ENCODE measurements around the gene ABLIM1.

Gene ABLIM1

DNA sequence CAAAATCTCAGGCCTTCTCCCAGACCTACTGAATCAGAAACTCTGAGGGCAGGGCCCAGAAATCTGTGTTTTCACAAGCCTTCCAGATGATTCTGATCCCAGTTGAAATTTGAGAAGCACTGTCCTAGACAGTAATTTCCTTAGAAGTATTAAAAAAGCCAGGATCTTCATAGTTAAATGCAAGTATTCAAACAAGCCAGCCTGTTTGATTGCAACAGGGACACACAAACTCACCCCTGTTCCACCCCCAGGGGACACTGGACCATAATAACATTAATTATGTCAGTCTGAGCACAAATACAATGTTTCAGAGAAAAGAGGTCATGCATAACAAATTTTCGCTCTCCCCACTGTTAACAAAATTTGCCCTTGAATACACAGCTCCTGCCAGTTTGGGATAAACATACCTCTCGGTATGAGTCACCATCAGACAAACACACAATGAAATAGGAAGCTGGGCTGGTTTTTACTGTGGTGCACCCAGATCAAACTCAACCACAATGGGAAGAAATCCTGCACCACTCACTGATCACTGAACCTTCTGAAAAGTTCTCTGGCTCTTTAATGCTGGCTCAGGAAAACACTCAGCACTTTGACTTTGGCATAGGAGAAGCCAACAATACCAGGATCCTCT, 34.3 kb downstream of the ABLIM1 start:
- peak overlapping the region; percentile 1; the same call in 1 of the 2 replicates for H3K27ac ChIP-seq
- TF ChIP-seq, protein P1, sequence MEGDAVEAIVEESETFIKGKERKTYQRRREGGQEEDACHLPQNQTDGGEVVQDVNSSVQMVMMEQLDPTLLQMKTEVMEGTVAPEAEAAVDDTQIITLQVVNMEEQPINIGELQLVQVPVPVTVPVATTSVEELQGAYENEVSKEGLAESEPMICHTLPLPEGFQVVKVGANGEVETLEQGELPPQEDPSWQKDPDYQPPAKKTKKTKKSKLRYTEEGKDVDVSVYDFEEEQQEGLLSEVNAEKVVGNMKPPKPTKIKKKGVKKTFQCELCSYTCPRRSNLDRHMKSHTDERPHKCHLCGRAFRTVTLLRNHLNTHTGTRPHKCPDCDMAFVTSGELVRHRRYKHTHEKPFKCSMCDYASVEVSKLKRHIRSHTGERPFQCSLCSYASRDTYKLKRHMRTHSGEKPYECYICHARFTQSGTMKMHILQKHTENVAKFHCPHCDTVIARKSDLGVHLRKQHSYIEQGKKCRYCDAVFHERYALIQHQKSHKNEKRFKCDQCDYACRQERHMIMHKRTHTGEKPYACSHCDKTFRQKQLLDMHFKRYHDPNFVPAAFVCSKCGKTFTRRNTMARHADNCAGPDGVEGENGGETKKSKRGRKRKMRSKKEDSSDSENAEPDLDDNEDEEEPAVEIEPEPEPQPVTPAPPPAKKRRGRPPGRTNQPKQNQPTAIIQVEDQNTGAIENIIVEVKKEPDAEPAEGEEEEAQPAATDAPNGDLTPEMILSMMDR (conservative IDR thresholded peaks at IDR 0.05), result no peak
- no peak for TF ChIP-seq ZFX (IDR thresholded peaks at IDR 0.05)

DNA sequence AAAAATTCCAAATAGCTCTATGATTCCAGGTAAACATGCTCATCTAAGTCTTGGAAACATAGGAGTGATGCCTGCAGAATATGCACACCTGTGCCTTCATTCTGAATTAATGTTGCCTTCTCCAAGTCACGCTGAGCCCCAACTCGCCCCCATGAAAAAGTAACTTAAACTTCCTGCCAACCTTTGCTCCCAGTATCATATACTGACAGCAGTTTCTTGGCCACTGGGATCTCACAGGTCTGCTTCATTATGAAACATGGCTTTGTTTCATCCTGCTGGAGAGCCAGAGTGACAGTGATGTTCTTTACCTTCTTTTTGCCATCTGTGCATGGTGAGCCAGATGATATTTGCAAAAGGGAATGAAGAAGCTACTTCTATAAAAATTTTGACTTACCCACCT, 34.9 kb downstream of the ABLIM1 start:
- H3K27ac ChIP-seq, result peak overlapping the region; percentile 1; the same call in 1 of the 2 replicates
- TF ChIP-seq, protein P1 (conservative IDR thresholded peaks at IDR 0.05), result no peak

DNA sequence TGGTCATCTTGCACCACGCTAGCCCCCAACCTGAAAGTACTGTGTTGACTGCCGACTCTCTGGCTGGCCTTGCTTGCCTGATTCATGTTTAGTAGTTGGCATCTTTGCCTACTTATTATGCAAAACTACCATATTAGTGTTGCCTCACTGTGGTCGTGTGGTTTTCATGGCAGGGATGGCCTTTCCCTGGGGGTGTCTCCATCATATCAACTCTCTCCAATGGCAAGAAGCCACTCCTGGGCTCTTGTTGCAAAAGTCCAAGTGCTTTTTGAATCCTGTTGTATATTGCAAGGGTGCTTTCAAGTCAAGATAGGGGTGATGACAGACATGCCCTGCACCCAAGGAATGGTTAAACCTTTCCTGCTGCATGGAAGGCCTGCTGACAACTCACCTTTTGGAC, 39.4 kb downstream of the ABLIM1 start:
- TF ChIP-seq ZFX (IDR thresholded peaks at IDR 0.05), result no peak
- TF ChIP-seq, protein P1 (conservative IDR thresholded peaks at IDR 0.05), result no peak
- H3K27ac ChIP-seq, result no peak overlapping the region

DNA sequence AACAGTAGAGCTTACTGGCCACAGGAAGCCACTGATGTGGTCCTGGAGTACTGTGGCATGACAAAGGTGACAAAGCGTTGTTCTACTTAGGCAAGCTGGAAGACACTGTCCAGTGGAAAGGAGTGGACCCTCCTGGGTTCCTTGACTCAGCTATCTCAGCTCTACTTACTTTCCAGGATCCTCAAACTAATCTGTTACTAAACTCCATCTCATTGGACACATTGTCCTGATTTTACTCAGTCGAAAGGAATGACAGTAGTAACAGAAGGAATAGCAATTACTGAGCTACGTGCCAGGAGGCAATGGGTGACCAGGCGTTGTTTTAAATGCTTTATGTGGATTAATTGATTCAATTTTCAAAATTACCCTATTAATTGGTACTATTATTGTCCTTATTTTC, 41.6 kb downstream of the ABLIM1 start:
- no peak overlapping the region for H3K27ac ChIP-seq
- TF ChIP-seq ZFX (IDR thresholded peaks at IDR 0.05), result no peak
- TF ChIP-seq, protein P1 (conservative IDR thresholded peaks at IDR 0.05), result no peak

DNA sequence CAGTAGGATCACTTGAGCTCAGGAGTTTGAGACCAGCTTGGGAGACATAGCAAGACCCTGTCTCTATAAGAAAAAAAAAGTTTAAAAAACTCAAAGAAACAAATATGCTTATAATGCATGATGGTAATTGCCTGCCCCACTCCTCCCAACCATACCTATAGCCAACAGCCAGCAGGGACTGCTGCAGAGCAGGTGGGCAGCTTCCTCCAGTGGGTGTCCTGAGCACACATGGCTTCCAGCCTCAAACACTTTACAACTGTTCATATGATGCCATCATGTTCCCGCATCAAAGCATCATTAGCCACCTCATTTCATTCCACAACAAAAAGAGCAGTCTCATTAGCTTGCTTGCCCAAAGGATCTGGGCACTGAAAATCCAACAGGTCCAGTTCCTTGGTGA, 42.0 kb downstream of the ABLIM1 start:
- TF ChIP-seq, protein P1 (conservative IDR thresholded peaks at IDR 0.05), result no peak
- TF ChIP-seq ZFX (IDR thresholded peaks at IDR 0.05), result no peak
- no peak overlapping the region for H3K27ac ChIP-seq

DNA sequence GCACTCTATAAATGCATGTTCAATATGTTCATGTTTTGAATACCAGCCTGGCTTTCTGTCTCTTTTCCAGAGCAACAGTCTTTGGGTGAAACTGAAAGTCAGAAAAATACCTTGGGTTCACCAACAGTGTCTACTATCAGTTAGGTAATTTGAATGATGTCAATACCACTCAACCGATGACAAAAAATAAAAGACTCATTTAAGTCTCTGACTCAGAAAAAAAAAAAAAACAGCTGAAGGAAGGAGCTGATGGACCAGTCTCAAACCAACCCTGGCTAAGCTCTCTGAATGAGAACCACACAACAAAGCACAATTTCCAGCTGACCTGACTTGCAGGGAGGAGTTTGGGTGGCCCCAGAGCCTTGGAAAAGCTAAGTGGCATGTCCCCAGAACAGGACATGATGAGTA, 42.5 kb downstream of the ABLIM1 start:
- TF ChIP-seq, protein P1 (conservative IDR thresholded peaks at IDR 0.05), result no peak
- TF ChIP-seq ZFX (IDR thresholded peaks at IDR 0.05), result no peak
- no peak overlapping the region for H3K27ac ChIP-seq

DNA sequence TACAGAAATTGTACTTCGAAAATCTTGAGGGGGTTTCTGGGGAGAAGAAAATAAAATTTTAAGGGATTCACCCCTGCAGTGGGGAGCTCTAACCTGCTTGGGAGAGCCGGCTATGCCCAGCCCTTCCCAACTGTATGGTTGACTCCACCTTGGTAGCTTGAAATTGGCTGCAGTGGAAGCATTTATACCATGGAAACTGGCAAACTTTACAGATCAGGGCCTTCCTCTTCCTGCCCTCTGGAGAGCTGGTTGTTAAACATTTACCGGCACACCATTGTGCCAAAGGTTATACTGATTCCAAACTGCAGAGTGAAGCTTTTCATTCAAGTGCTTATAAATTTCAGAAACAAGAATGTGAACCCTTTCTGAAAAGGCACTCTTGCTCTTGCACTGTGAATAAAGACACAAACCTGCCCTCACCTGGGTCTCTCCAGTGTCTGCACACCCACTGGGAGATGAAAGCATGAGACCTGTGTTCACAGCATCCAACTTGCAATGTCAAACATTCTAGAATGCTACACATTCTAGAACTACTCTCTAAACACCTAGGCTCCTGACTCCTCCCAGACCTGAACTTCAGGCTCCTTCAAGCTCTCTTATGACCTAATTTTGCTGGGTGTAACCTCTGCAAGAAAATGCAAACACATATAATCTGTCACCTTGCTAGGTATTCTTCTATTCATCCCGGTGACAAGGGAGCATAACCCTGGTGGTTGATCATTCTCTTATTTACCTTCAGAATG, 44.7 kb downstream of the ABLIM1 start:
- H3K27ac ChIP-seq, result no peak overlapping the region
- TF ChIP-seq, protein P1 (conservative IDR thresholded peaks at IDR 0.05), result no peak
- no peak for TF ChIP-seq ZFX (IDR thresholded peaks at IDR 0.05)

Measured in C4-2B (cell line).